ENCODE results near the gene CBFA2T2.
A peak's percentile ranks its signal among the peaks of the same experiment; 100 is the strongest.

Gene CBFA2T2

GRCh38 chr20:33685328-33686099 is 195.6 kb downstream of the CBFA2T2 start:
- peak overlapping the region; percentile 53 for H3K4me3 ChIP-seq (ENCODE audit: low read length)
- TF ChIP-seq, protein P1, sequence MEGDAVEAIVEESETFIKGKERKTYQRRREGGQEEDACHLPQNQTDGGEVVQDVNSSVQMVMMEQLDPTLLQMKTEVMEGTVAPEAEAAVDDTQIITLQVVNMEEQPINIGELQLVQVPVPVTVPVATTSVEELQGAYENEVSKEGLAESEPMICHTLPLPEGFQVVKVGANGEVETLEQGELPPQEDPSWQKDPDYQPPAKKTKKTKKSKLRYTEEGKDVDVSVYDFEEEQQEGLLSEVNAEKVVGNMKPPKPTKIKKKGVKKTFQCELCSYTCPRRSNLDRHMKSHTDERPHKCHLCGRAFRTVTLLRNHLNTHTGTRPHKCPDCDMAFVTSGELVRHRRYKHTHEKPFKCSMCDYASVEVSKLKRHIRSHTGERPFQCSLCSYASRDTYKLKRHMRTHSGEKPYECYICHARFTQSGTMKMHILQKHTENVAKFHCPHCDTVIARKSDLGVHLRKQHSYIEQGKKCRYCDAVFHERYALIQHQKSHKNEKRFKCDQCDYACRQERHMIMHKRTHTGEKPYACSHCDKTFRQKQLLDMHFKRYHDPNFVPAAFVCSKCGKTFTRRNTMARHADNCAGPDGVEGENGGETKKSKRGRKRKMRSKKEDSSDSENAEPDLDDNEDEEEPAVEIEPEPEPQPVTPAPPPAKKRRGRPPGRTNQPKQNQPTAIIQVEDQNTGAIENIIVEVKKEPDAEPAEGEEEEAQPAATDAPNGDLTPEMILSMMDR (conservative IDR thresholded peaks at IDR 0.05; ENCODE audit: low read length), result no peak
- no peak for DNase-seq (ENCODE audit: low read depth)

DNA sequence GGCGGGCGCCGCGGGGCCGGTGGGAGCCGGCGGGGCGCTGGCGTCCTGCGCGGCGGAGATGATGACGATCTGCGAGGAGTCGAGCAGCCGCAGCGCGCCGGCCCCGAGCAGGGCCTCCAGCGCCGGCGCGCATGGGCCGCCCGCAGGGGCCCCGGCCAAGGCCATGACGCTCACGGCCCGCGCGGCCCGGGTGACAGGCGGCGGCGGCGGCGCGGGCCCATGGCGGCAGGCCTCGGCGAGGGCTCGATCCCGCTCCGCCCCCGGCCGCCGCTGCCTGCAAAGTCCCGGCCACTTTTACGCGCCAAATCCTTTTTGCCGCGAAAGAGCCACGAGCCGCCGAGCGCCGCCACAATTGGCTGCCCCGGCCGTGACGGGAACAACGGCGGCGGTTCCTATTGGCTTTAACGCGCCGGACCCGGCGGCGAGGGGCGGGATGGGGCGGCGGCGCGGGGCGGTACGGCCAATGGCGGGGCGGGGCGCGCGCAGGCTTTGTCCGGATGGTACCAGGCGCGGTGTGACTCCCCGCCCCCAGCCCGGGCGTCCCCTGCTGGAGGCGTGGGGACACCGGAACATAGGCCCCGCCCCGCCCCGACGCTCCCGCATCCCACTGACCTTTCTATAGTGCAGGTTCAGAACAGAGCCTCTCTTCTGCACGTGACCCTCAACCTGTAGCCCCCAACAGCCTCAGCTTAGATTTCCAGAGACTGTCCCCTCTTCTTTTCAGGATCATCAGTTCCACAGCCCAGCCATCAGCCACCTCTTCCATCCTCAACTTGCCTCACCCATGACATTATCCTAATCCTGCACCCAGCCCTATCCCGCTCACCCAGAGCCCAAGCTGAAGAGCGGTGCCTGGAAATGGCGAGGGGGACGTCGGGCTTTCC is 196.4 kb downstream of the CBFA2T2 start, which contains the start of gene E2F1:
Gene E2F1, minus strand, starts transcription at position 286 of the 884 bp plus-strand sequence. Its CDS starts 121 bp downstream, at position 165.
- peak within 1 kb of the TSS; percentile 62 for H3K4me3 ChIP-seq (ENCODE audit: low read length)
- peak; percentile 88 for DNase-seq (ENCODE audit: low read depth)
- TF ChIP-seq, protein P1 (conservative IDR thresholded peaks at IDR 0.05; ENCODE audit: low read length), result peak; percentile 20

DNA sequence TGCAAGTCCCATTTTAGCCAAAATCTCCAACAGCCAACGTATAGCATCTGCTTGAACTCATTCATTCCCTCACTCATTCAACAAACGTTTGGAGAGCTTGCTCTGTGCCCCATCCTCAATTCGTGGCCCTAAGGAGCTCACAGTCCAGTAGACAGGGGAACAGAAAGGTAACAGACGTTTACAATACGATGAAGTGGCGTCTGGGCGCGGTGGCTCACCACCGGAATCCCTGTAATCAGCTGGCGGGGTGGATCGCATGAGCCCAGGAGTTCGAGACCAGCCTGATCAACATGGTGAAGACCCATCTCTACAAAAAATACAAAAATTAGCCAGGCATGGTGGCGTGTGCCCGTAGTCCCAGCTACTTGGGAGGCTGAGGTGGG is 197.1 kb downstream of the CBFA2T2 start:
- H3K4me3 ChIP-seq (ENCODE audit: low read length), result peak overlapping the region; percentile 62
- DNase-seq (ENCODE audit: low read depth), result no peak
- TF ChIP-seq, protein P1 (conservative IDR thresholded peaks at IDR 0.05; ENCODE audit: low read length), result no peak

GRCh38 chr20:33687370-33687915 is 197.5 kb downstream of the CBFA2T2 start:
- no peak for DNase-seq (ENCODE audit: low read depth)
- TF ChIP-seq, protein P1 (conservative IDR thresholded peaks at IDR 0.05; ENCODE audit: low read length), result no peak

GRCh38 chr20:33687993-33688937 is 198.4 kb downstream of the CBFA2T2 start:
- TF ChIP-seq, protein P1 (conservative IDR thresholded peaks at IDR 0.05; ENCODE audit: low read length), result no peak
- no peak for DNase-seq (ENCODE audit: low read depth)
- H3K4me3 ChIP-seq (ENCODE audit: low read length), result no peak overlapping the region

More at GRCh38 chr20:33687370-33687915, 197.5 kb downstream of the CBFA2T2 start:
- H3K4me3 ChIP-seq (ENCODE audit: low read length), result no peak overlapping the region

DNA sequence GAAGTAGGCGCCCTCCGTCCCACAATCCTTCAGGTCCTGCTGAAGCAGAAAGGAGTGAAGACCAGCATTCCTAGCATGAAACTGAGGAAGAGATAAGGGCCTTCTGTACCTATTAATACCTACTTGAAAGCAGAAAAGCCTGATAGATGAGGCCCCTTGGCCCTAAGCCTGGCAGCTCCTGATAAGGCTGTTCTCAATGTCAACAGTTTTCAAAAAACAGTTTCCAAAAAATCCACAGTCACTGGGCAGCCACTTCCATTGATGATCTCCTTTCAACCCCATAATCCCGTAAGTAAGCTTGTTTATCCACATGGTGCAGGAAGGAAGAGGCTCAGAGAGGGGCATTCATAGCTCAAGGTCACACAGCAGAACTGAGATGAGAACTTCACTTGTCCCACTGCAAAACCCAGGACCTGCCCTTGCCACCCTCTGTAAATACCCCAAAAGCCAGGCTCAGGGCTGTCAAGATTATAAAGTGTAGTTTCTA is 199.1 kb downstream of the CBFA2T2 start:
- DNase-seq (ENCODE audit: low read depth), result no peak
- no peak overlapping the region for H3K4me3 ChIP-seq (ENCODE audit: low read length)
- TF ChIP-seq, protein P1 (conservative IDR thresholded peaks at IDR 0.05; ENCODE audit: low read length), result no peak

Measured in AG10803 (cell line).